K562 (cell line): Measurements from ENCODE around the gene MAP3K7CL. TPM values are rescaled to one million over a fixed set of nuclear protein-coding genes. Genes with fewer than 3 reads are reported as not detected.

Experiments
- ATAC-seq: fragments of 200-7000 bp; cut with Tn5 transposase; 3 replicates; pipeline ENCODE4 v1.9.1; 2020; ENCODE audit warnings: moderate library complexity
- BruUV-seq: library from RNA; stranded (reverse); fragments of 400-500 nt; replicated peaks from 2 replicates; lab custom pipeline; 2021; lab: Mats Ljungman, UMichigan
- CTCF ChIA-PET: fragments of 300-600 bp; formaldehyde crosslinking; extraction: SDS; loops from one replicate; lab custom pipeline; 2021; ENCODE audit warnings: low intra/inter-chr PET ratio; lab: Yijun Ruan, JAX
- POLR2A ChIA-PET: fragments of 300-600, 350-650 bp; sonication (Branson Sonifier 250); formaldehyde crosslinking; extraction: SDS; loops from one replicate; lab custom pipeline; 2021; ENCODE audit warnings: antibody characterized with exemption, inconsistent platforms; lab: Yijun Ruan, JAX
- DNase-seq, 4 experiments: peaks; one replicate each; pipeline versions ENCODE4 v3.0.0 to v3.0.0-alpha.2; 2011 to 2018; ENCODE audit warnings: low spot score in 3 of 4, mixed read lengths in 3 of 4; ENCODE audit errors: extremely low read depth in 1 of 4
- FAIRE-seq: peaks from 2 replicates; lab custom pipeline; 2011; peaks lifted over from hg19 to GRCh38; lab: Jason Lieb, UNC
- H2AFZ ChIP-seq: 2 replicates; pipeline ENCODE4 v1.6.0; 2011; ENCODE audit warnings: low read depth, low read length, control low read depth, inconsistent platforms
- H3K27ac ChIP-seq: fragments of 200-600 bp; 3 replicates; pipeline ENCODE4 v1.8.0; 2011; ENCODE audit warnings: low read depth, mild to moderate bottlenecking, control low read depth, inconsistent platforms, low read length, moderate library complexity, mixed read lengths; ENCODE audit errors: extremely low read depth
- H3K27me3 ChIP-seq, 2 experiments: fragments of 300-600 bp in 1 of 2; 2 replicates in 1 of 2; 3 replicates in 1 of 2; pipeline versions ENCODE4 v1.6.0 to v1.8.0; 2011; ENCODE audit warnings: inconsistent platforms in 2 of 2, low read length in 2 of 2, mild to moderate bottlenecking in 1 of 2, mixed read lengths in 1 of 2, moderate library complexity in 1 of 2; ENCODE audit not compliant: control insufficient read depth in 2 of 2, insufficient read depth in 2 of 2
- H3K36me3 ChIP-seq: fragments of 300-600 bp; 3 replicates; pipeline ENCODE4 v1.8.0; 2011; ENCODE audit warnings: mild to moderate bottlenecking, low read length, inconsistent platforms; ENCODE audit not compliant: control insufficient read depth, insufficient read depth
- H3K4me1 ChIP-seq, 2 experiments: fragments of 200-600 bp in 1 of 2; replicated peaks in 1 of 2; 2 replicates in 1 of 2; 3 replicates in 1 of 2; pipeline versions ENCODE4 v1.5.1 to v1.8.0; 2011; ENCODE audit warnings: inconsistent platforms in 2 of 2, low read length in 2 of 2, mild to moderate bottlenecking in 1 of 2, mixed read lengths in 1 of 2, moderate library complexity in 1 of 2; ENCODE audit not compliant: control insufficient read depth in 2 of 2, insufficient read depth in 2 of 2
- H3K4me2 ChIP-seq: 2 replicates; pipeline ENCODE4 v1.6.1; 2011; ENCODE audit warnings: low read length, control low read depth, inconsistent platforms, mixed read lengths; ENCODE audit not compliant: insufficient read depth
- H3K4me3 ChIP-seq: fragments of 200-600 bp; sonication (generic), shearing (Covaris generic); 2 replicates; pipeline ENCODE4 v1.5.1; 2016; ENCODE audit warnings: control low read depth, inconsistent platforms
- H3K79me2 ChIP-seq: fragments of 200-600 bp; 3 replicates; pipeline ENCODE4 v1.8.0; 2011; ENCODE audit warnings: low read length, inconsistent platforms; ENCODE audit not compliant: control insufficient read depth, insufficient read depth
- H3K9ac ChIP-seq, 2 experiments: 2 replicates each; pipeline versions ENCODE4 v1.6.0 to v1.6.1; 2011; ENCODE audit warnings: low read depth in 2 of 2, low read length in 2 of 2, control low read depth in 1 of 2, inconsistent platforms in 1 of 2, mild to moderate bottlenecking in 1 of 2, mixed read lengths in 1 of 2; ENCODE audit not compliant: insufficient read depth in 1 of 2
- H3K9me1 ChIP-seq: one replicate; pipeline ENCODE4 v1.6.0; 2011; ENCODE audit warnings: inconsistent platforms, mild to moderate bottlenecking, low read length, moderate library complexity; ENCODE audit not compliant: control insufficient read depth, insufficient read depth
- H3K9me3 ChIP-seq: replicated peaks from 2 replicates; pipeline ENCODE4 v1.5.1; 2011; ENCODE audit warnings: low read depth, low read length, inconsistent platforms; ENCODE audit not compliant: control insufficient read depth, insufficient read depth
- H4K20me1 ChIP-seq: replicated peaks from 2 replicates; pipeline ENCODE4 v1.6.1; 2011; ENCODE audit warnings: low read length, inconsistent platforms, mixed read lengths; ENCODE audit not compliant: control insufficient read depth, insufficient read depth
- ATF1 ChIP-seq, 2 experiments: fragments of 450-650 bp in 1 of 2; IDR thresholded peaks; 2 replicates each; pipeline ENCODE4 v1.6.1; 2016; ENCODE audit warnings: missing compliant biosample characterization in 1 of 2, missing genetic modification characterization in 1 of 2
- HDAC1 ChIP-seq, 2 experiments: fragments of 450-650 bp; IDR thresholded peaks; 2 replicates each; pipeline ENCODE4 v1.6.1; 2016 to 2017; ENCODE audit warnings: inconsistent platforms in 1 of 2, mild to moderate bottlenecking in 1 of 2, moderate library complexity in 1 of 2
- HDAC8 ChIP-seq: fragments of 450-650 bp; IDR thresholded peaks from 2 replicates; pipeline ENCODE4 v1.6.1; 2016; ENCODE audit warnings: mild to moderate bottlenecking, missing genetic modification characterization, moderate library complexity, missing compliant biosample characterization
- ZNF3 ChIP-seq: fragments of 250-450 bp; sonication (Bioruptor Pico); IDR thresholded peaks from 2 replicates; pipeline ENCODE4 v1.5.0; 2021; ENCODE audit warnings: mild to moderate bottlenecking, moderate library complexity
- ZNF318 ChIP-seq, 2 experiments: fragments of 450-650 bp; IDR thresholded peaks; 2 replicates each; pipeline ENCODE4 v1.6.1; 2016; ENCODE audit warnings: mild to moderate bottlenecking in 2 of 2, borderline replicate concordance in 1 of 2, low read depth in 1 of 2, moderate library complexity in 1 of 2
- in situ Hi-C: fragments of 300-500 bp; cut with MboI; formaldehyde crosslinking; loops from 4 replicates; pipeline ENCODE4 v1.15.0; 2018; ENCODE audit warnings: inconsistent platforms, mixed read lengths
- intact Hi-C: fragments of 100-400 bp; cut with micrococcal nuclease; formaldehyde crosslinking; loops from 2 replicates; pipeline ENCODE4 v1.14.2; 2022
- polyA plus RNA-seq, 8 experiments: library from polyadenylated mRNA; depleted of rRNA in 4 of 8; stranded (reverse) in 5 of 8; unstranded in 3 of 8; fragments of >200 nt; fragmentation: Nextera tagmentation in 2 of 8; fragmentation: Illumina TruSeq in 1 of 8; extraction: Ambion mirVana in 2 of 8; extraction: Trizol in 1 of 8; gene quantifications; 2 replicates each; pipeline versions ENCODE4 v1.2.1 to v1.2.3, GENCODE V29; 2011 to 2014; ENCODE audit warnings: inconsistent platforms in 1 of 8, missing spikeins in 1 of 8
- total RNA-seq, 7 experiments: library from RNA; depleted of rRNA in 6 of 7; stranded (reverse); fragments of >200 nt in 6 of 7; fragmentation: Illumina TruSeq in 2 of 7; extraction: Trizol in 2 of 7; gene quantifications; 2 replicates each; pipeline versions ENCODE4 v1.2.1 to v1.2.3, GENCODE V29; 2011 to 2021; ENCODE audit warnings: low replicate concordance in 1 of 7

The MAP3K7CL gene
- total and polyA plus RNA-seq, 9 of the 15 experiments (the other 6 are each of a cell fraction or from before 2014, with no cell fraction given), result 0.13 to 0.15 (median 0.14) TPM; not detected in 6

GRCh38 chr21:29135481-29135880, 5.0 kb downstream of the MAP3K7CL start:
- Histone ChIP-seq H3K27me3 (peaks cover 19 to 21% of the 10 kb centered on the region in 2 experiments; a peak in 4 of 5 replicates), H3K9ac (no peak overlapping the region), H3K4me2 (no peak overlapping the region), H3K4me1 (no peaks in the 10 kb centered on the region), H3K4me3 (no peak overlapping the region), H3K27ac (no peak overlapping the region)
- intact Hi-C loops, result no loop called here
- BruUV-seq, result no TSS peak
- POLR2A ChIA-PET, result interaction anchor here (1.2 kb wide), 1 partner anchor 9 kb away, joined by 5 read pairs; no protein-coding TSS in a partner anchor
- no peak for ATAC-seq
- TF ChIP-seq ATF1 (CRISPR knock-in tag; IDR thresholded peaks at IDR 0.05), result no peak
- TF ChIP-seq ATF1 (tag; IDR thresholded peaks at IDR 0.05), result no peak
- no peak for TF ChIP-seq ZNF3 (CRISPR knock-in tag)
- no peak for TF ChIP-seq HDAC8
- no peak for TF ChIP-seq ZNF318 (IDR thresholded peaks at IDR 0.05; ENCODE audit: borderline replicate concordance in 1 of 2, low read depth in 1 of 2)
- no peak for TF ChIP-seq HDAC1 (IDR thresholded peaks at IDR 0.05)
- TF ChIP-seq, all 486 proteins: peak for 0
- Histone ChIP-seq H4K20me1 (no peaks in the 10 kb centered on the region), H2AFZ (no peak overlapping the region), H3K9me1 (no peaks in the 10 kb centered on the region), H3K36me3 (no peaks in the 10 kb centered on the region), H3K79me2 (no peaks in the 10 kb centered on the region), H3K9me3 (no peaks in the 10 kb centered on the region)
- DNase-seq, result no peak
- in situ Hi-C loops, result no loop called here
- CTCF ChIA-PET, result no interaction called here
- no peak for FAIRE-seq
